Measurements from ENCODE around the gene FMN2.
A peak's percentile ranks its signal among the peaks of the same experiment; 100 is the strongest.

Gene FMN2

DNA sequence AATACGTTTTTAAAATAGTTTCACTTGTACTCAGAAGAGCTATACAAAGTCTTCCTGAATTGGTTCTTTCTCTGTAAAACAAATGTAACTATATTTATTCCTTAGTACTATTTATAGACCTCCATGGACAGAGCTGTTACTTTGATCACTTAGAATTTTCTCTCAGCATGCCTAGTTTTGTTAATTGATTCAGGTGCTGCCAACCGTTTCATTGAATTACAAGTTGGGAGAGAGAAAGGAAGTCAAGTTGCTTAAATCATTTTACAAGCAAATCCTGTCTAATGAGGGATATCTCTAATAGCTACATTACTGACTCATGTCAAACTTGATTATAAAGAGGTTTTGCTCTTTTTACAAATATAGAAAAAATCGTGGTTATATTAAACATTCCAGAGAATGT lies 241.0 kb downstream of the FMN2 start:
- Histone ChIP-seq H3K79me2 (ENCODE audit: control insufficient read depth, insufficient read depth, low read length, poor library complexity) (no peaks in the 10 kb centered on the region), H2AK5ac (ENCODE audit: low read length) (no peak overlapping the region), H3K4me3 (ENCODE audit: low read depth, low read length) (no peak overlapping the region), H3K18ac (ENCODE audit: low read length) (no peak overlapping the region), H2AFZ (ENCODE audit: insufficient read depth, low read length, poor library complexity) (no peak overlapping the region), H3K36me3 (ENCODE audit: control insufficient read depth in 1 of 2, insufficient read depth in 2 of 2, low read length in 2 of 2) (no peaks in the 10 kb centered on the region), H3K23ac (ENCODE audit: low read length) (no peak overlapping the region), H3K4me1 (ENCODE audit: control insufficient read depth in 1 of 2, insufficient read depth in 2 of 2, low read length in 2 of 2) (no peaks in the 10 kb centered on the region), H4K8ac (ENCODE audit: low read depth, low read length) (no peak overlapping the region), H3K4me2 (ENCODE audit: low read length) (no peak overlapping the region), H3K27me3 (ENCODE audit: insufficient read depth, low read length) (no peaks in the 10 kb centered on the region), H2BK5ac (ENCODE audit: low read depth, low read length, poor library complexity) (no peak overlapping the region), H2BK120ac (ENCODE audit: insufficient read depth, low read length, poor library complexity) (no peak overlapping the region), H3K27ac (ENCODE audit: low read depth, low read length) (no peak overlapping the region), H2BK12ac (ENCODE audit: low read length) (no peak overlapping the region), H4K91ac (ENCODE audit: low read depth, low read length) (no peak overlapping the region), H3K79me1 (ENCODE audit: low read length) (no peaks in the 10 kb centered on the region), H3K4ac (ENCODE audit: low read depth, low read length) (no peak overlapping the region), H4K12ac (ENCODE audit: low read depth, low read length) (no peak overlapping the region), H3K9ac (ENCODE audit: low read length) (no peak overlapping the region), H3K9me3 (ENCODE audit: insufficient read depth, low read depth, low read length) (no peaks in the 10 kb centered on the region), H3K14ac (ENCODE audit: low read length) (no peak overlapping the region)
- no peak for DNase-seq
- no CpG with 5 or more reads among the region's 3 CpGs for WGBS (ENCODE audit: extremely low coverage, insufficient coverage, insufficient read length)

- Histone ChIP-seq H3K36me3 (ENCODE audit: control insufficient read depth in 1 of 2, insufficient read depth in 2 of 2, low read length in 2 of 2) (no peaks in the 10 kb centered on the region), H3K4me3 (ENCODE audit: low read depth, low read length) (no peak overlapping the region), H3K14ac (ENCODE audit: low read length) (no peak overlapping the region), H3K18ac (ENCODE audit: low read length) (no peak overlapping the region), H4K91ac (ENCODE audit: low read depth, low read length) (no peak overlapping the region), H2BK120ac (ENCODE audit: insufficient read depth, low read length, poor library complexity) (no peak overlapping the region), H3K9ac (ENCODE audit: low read length) (no peak overlapping the region), H2AK5ac (ENCODE audit: low read length) (no peak overlapping the region), H3K27ac (ENCODE audit: low read depth, low read length) (no peak overlapping the region), H4K8ac (ENCODE audit: low read depth, low read length) (no peak overlapping the region), H2AFZ (ENCODE audit: insufficient read depth, low read length, poor library complexity) (no peak overlapping the region), H3K4me1 (ENCODE audit: control insufficient read depth in 1 of 2, insufficient read depth in 2 of 2, low read length in 2 of 2) (peaks cover 0 to 2% of the 10 kb centered on the region in 2 experiments), H3K9me3 (ENCODE audit: insufficient read depth, low read depth, low read length) (no peaks in the 10 kb centered on the region), H3K4ac (ENCODE audit: low read depth, low read length) (no peak overlapping the region), H3K23ac (ENCODE audit: low read length) (no peak overlapping the region), H3K27me3 (ENCODE audit: insufficient read depth, low read length) (no peaks in the 10 kb centered on the region), H3K4me2 (ENCODE audit: low read length) (no peak overlapping the region), H3K79me1 (ENCODE audit: low read length) (no peaks in the 10 kb centered on the region), H3K79me2 (ENCODE audit: control insufficient read depth, insufficient read depth, low read length, poor library complexity) (no peaks in the 10 kb centered on the region), H4K12ac (ENCODE audit: low read depth, low read length) (no peak overlapping the region), H2BK12ac (ENCODE audit: low read length) (no peak overlapping the region), H2BK5ac (ENCODE audit: low read depth, low read length, poor library complexity) (no peak overlapping the region)
- no CpG with 5 or more reads among the region's 5 CpGs for WGBS (ENCODE audit: extremely low coverage, insufficient coverage, insufficient read length)
- peak in 1 of 2 donors; percentile 6 for DNase-seq
Measured at GRCh38 chr1:240337781-240338180, 246.1 kb downstream of the FMN2 start.

GRCh38 chr1:240338837-240339236 lies 247.2 kb downstream of the FMN2 start:
- Histone ChIP-seq H3K4ac (ENCODE audit: low read depth, low read length) (no peak overlapping the region), H3K27ac (ENCODE audit: low read depth, low read length) (no peak overlapping the region), H3K79me1 (ENCODE audit: low read length) (no peaks in the 10 kb centered on the region), H3K27me3 (ENCODE audit: insufficient read depth, low read length) (no peaks in the 10 kb centered on the region), H4K8ac (ENCODE audit: low read depth, low read length) (no peak overlapping the region), H3K4me3 (ENCODE audit: low read depth, low read length) (no peak overlapping the region), H3K14ac (ENCODE audit: low read length) (no peak overlapping the region), H3K23ac (ENCODE audit: low read length) (no peak overlapping the region), H3K36me3 (ENCODE audit: control insufficient read depth in 1 of 2, insufficient read depth in 2 of 2, low read length in 2 of 2) (no peaks in the 10 kb centered on the region), H3K9ac (ENCODE audit: low read length) (no peak overlapping the region), H2AK5ac (ENCODE audit: low read length) (no peak overlapping the region), H3K79me2 (ENCODE audit: control insufficient read depth, insufficient read depth, low read length, poor library complexity) (no peaks in the 10 kb centered on the region), H3K4me1 (ENCODE audit: control insufficient read depth in 1 of 2, insufficient read depth in 2 of 2, low read length in 2 of 2) (peaks cover 0 to 2% of the 10 kb centered on the region in 2 experiments), H3K9me3 (ENCODE audit: insufficient read depth, low read depth, low read length) (no peaks in the 10 kb centered on the region), H2AFZ (ENCODE audit: insufficient read depth, low read length, poor library complexity) (no peak overlapping the region), H2BK120ac (ENCODE audit: insufficient read depth, low read length, poor library complexity) (no peak overlapping the region), H2BK12ac (ENCODE audit: low read length) (no peak overlapping the region), H3K18ac (ENCODE audit: low read length) (no peak overlapping the region), H2BK5ac (ENCODE audit: low read depth, low read length, poor library complexity) (no peak overlapping the region), H4K91ac (ENCODE audit: low read depth, low read length) (no peak overlapping the region), H4K12ac (ENCODE audit: low read depth, low read length) (no peak overlapping the region), H3K4me2 (ENCODE audit: low read length) (no peak overlapping the region)
- WGBS (ENCODE audit: extremely low coverage, insufficient coverage, insufficient read length), result no CpG with 5 or more reads among the region's 9 CpGs
- DNase-seq, result no peak

- DNase-seq, result no peak
- Histone ChIP-seq H3K18ac (ENCODE audit: low read length) (no peak overlapping the region), H2AK5ac (ENCODE audit: low read length) (no peak overlapping the region), H2BK12ac (ENCODE audit: low read length) (no peak overlapping the region), H4K8ac (ENCODE audit: low read depth, low read length) (no peak overlapping the region), H3K4me1 (ENCODE audit: control insufficient read depth in 1 of 2, insufficient read depth in 2 of 2, low read length in 2 of 2) (peaks cover 0 to 2% of the 10 kb centered on the region in 2 experiments), H2BK5ac (ENCODE audit: low read depth, low read length, poor library complexity) (no peak overlapping the region), H3K36me3 (ENCODE audit: control insufficient read depth in 1 of 2, insufficient read depth in 2 of 2, low read length in 2 of 2) (no peaks in the 10 kb centered on the region), H3K9ac (ENCODE audit: low read length) (no peak overlapping the region), H3K79me2 (ENCODE audit: control insufficient read depth, insufficient read depth, low read length, poor library complexity) (no peaks in the 10 kb centered on the region), H3K4me3 (ENCODE audit: low read depth, low read length) (no peak overlapping the region), H3K14ac (ENCODE audit: low read length) (no peak overlapping the region), H3K27ac (ENCODE audit: low read depth, low read length) (no peak overlapping the region), H3K79me1 (ENCODE audit: low read length) (no peaks in the 10 kb centered on the region), H2AFZ (ENCODE audit: insufficient read depth, low read length, poor library complexity) (no peak overlapping the region), H3K4me2 (ENCODE audit: low read length) (no peak overlapping the region), H3K27me3 (ENCODE audit: insufficient read depth, low read length) (no peaks in the 10 kb centered on the region), H3K4ac (ENCODE audit: low read depth, low read length) (no peak overlapping the region), H4K12ac (ENCODE audit: low read depth, low read length) (no peak overlapping the region), H3K9me3 (ENCODE audit: insufficient read depth, low read depth, low read length) (no peaks in the 10 kb centered on the region), H3K23ac (ENCODE audit: low read length) (no peak overlapping the region), H2BK120ac (ENCODE audit: insufficient read depth, low read length, poor library complexity) (no peak overlapping the region), H4K91ac (ENCODE audit: low read depth, low read length) (no peak overlapping the region)
- no CpG with 5 or more reads among the region's 6 CpGs for WGBS (ENCODE audit: extremely low coverage, insufficient coverage, insufficient read length)
Measured at GRCh38 chr1:240341365-240342250, 249.9 kb downstream of the FMN2 start.

Data from trophoblast cell (in vitro differentiated cells and primary cell).